ENCODE measurements around the gene SCN2A.
"Not testable (repeated sequence)": the region's sequence is repeated elsewhere in the genome, so short reads cannot be mapped to it uniquely, and the experiment has no call there.

The SCN2A gene

GRCh38 chr2:165256618-165257017 lies 17.4 kb downstream of the SCN2A start:
- no peak for DNase-seq

- not testable (repeated sequence) for DNase-seq
These were observed 21.1 kb downstream of the SCN2A start for GRCh38 chr2:165260347-165260746.

GRCh38 chr2:165268754-165269153 lies 29.5 kb downstream of the SCN2A start:
- no peak for DNase-seq

GRCh38 chr2:165273176-165273575 lies 34.0 kb downstream of the SCN2A start:
- no peak for DNase-seq

GRCh38 chr2:165274698-165275097 lies 35.5 kb downstream of the SCN2A start:
- DNase-seq = no peak

GRCh38 chr2:165275932-165276331 lies 36.7 kb downstream of the SCN2A start:
- no peak for DNase-seq

GRCh38 chr2:165277295-165277694 lies 38.1 kb downstream of the SCN2A start:
- no peak for DNase-seq

- no peak for DNase-seq
These were observed 38.8 kb downstream of the SCN2A start for GRCh38 chr2:165277860-165278656.

GRCh38 chr2:165280356-165280755 lies 41.1 kb downstream of the SCN2A start:
- no peak for DNase-seq

- DNase-seq = no peak
These were observed 42.2 kb downstream of the SCN2A start for GRCh38 chr2:165281387-165281786.

- no peak for DNase-seq
These were observed 44.1 kb downstream of the SCN2A start for GRCh38 chr2:165283342-165283741.

- DNase-seq = no peak
These were observed 48.0 kb downstream of the SCN2A start for GRCh38 chr2:165287094-165287778.

GRCh38 chr2:165289069-165289468 lies 49.9 kb downstream of the SCN2A start:
- DNase-seq = no peak

GRCh38 chr2:165293440-165294420 lies 54.5 kb downstream of the SCN2A start:
- peak; percentile 7 to 10 for DNase-seq

- no peak for DNase-seq
These were observed 55.7 kb downstream of the SCN2A start for GRCh38 chr2:165294912-165295311.

GRCh38 chr2:165295643-165296042 lies 56.4 kb downstream of the SCN2A start:
- no peak for DNase-seq

- DNase-seq = no peak
These were observed 66.3 kb downstream of the SCN2A start for GRCh38 chr2:165305391-165306096.

- no peak for DNase-seq
These were observed 68.1 kb downstream of the SCN2A start for GRCh38 chr2:165307317-165307716.

GRCh38 chr2:165311949-165312348 lies 72.7 kb downstream of the SCN2A start:
- DNase-seq = no peak

GRCh38 chr2:165312999-165313398 lies 73.8 kb downstream of the SCN2A start:
- DNase-seq = no peak

- DNase-seq = no peak
These were observed 74.3 kb downstream of the SCN2A start for GRCh38 chr2:165313509-165313908.

- DNase-seq = no peak
These were observed 89.1 kb downstream of the SCN2A start for GRCh38 chr2:165328272-165328671.
